ENCODE results near the gene USP20. TPM values are rescaled to one million over a fixed set of nuclear protein-coding genes. Genes with fewer than 3 reads are reported as not detected.

The USP20 gene
- total RNA-seq, 1 donor from 2014 or later = 27.0 TPM

- no peak overlapping the region for H3K27ac ChIP-seq
- no peak for ATAC-seq
- H3K36me3 ChIP-seq = peaks cover 69% of the 10 kb centered on the region
- no peaks in the 10 kb centered on the region for H3K9me3 ChIP-seq
- TF ChIP-seq CTCF (IDR thresholded peaks at IDR 0.05) = no peak
- H3K27me3 ChIP-seq (ENCODE audit: low read depth) = no peaks in the 10 kb centered on the region
- no peak overlapping the region for H3K4me3 ChIP-seq
- intact Hi-C loops (cut with DNase I) = no loop called here
- DNase-seq = no peak
- H3K4me1 ChIP-seq = peaks cover 6% of the 10 kb centered on the region
These were observed 6.3 kb upstream of the USP20 start for GRCh38 chr9:129828969-129829368.

DNA sequence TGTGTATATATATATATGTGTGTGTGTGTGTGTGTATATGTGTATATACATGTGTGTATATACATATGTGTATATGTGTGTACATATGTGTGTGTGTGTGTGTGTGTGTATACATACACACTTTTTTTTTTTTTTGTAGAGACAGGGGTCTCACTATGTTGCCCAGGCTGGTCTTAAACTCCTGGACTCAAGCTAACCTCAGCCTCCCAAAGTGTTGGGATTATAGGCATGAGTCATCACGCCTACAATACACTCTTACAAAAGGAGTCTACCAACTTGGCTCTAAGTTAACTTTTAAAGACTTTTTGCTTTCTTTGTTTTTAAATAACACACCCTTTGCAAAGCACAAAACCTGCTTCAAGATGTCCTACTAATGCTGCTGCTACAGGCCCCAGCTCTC is 2.3 kb upstream of the USP20 start:
- H3K4me1 ChIP-seq = peaks cover 28% of the 10 kb centered on the region
- H3K9me3 ChIP-seq = no peaks in the 10 kb centered on the region
- DNase-seq = no peak
- intact Hi-C loops (cut with DNase I) = no loop called here
- H3K36me3 ChIP-seq = peaks cover 55% of the 10 kb centered on the region
- no peak for TF ChIP-seq CTCF (IDR thresholded peaks at IDR 0.05)
- no peak for ATAC-seq
- H3K27me3 ChIP-seq (ENCODE audit: low read depth) = no peaks in the 10 kb centered on the region
- H3K27ac ChIP-seq = no peak overlapping the region
- H3K4me3 ChIP-seq = no peak overlapping the region

GRCh38 chr9:129834489-129835127 is 650 bp upstream of the USP20 start:
- peak overlapping the region; percentile 88 for H3K27ac ChIP-seq
- ATAC-seq = peak; percentile 9 to 36
- TF ChIP-seq CTCF (IDR thresholded peaks at IDR 0.05) = no peak
- H3K36me3 ChIP-seq = peaks cover 38% of the 10 kb centered on the region
- H3K27me3 ChIP-seq (ENCODE audit: low read depth) = no peaks in the 10 kb centered on the region
- H3K4me3 ChIP-seq = peak overlapping the region; percentile 76
- H3K9me3 ChIP-seq = no peaks in the 10 kb centered on the region
- no peak for DNase-seq
- H3K4me1 ChIP-seq = peaks cover 36% of the 10 kb centered on the region
- intact Hi-C loops (cut with DNase I) = no loop called here

- H3K27me3 ChIP-seq (ENCODE audit: low read depth) = no peaks in the 10 kb centered on the region
- H3K4me3 ChIP-seq = peak overlapping the region; percentile 76
- ATAC-seq (peak in 1 of 2 donors; percentile 2), DNase-seq (no peak)
- H3K4me1 ChIP-seq = peaks cover 36% of the 10 kb centered on the region
- peak overlapping the region; percentile 88 for H3K27ac ChIP-seq
- peaks cover 26% of the 10 kb centered on the region for H3K36me3 ChIP-seq
- intact Hi-C loops (cut with DNase I) = no loop called here
- H3K9me3 ChIP-seq = no peaks in the 10 kb centered on the region
- no peak for TF ChIP-seq CTCF (IDR thresholded peaks at IDR 0.05)
These were observed 584 bp downstream of the USP20 start for GRCh38 chr9:129835860-129836223.

DNA sequence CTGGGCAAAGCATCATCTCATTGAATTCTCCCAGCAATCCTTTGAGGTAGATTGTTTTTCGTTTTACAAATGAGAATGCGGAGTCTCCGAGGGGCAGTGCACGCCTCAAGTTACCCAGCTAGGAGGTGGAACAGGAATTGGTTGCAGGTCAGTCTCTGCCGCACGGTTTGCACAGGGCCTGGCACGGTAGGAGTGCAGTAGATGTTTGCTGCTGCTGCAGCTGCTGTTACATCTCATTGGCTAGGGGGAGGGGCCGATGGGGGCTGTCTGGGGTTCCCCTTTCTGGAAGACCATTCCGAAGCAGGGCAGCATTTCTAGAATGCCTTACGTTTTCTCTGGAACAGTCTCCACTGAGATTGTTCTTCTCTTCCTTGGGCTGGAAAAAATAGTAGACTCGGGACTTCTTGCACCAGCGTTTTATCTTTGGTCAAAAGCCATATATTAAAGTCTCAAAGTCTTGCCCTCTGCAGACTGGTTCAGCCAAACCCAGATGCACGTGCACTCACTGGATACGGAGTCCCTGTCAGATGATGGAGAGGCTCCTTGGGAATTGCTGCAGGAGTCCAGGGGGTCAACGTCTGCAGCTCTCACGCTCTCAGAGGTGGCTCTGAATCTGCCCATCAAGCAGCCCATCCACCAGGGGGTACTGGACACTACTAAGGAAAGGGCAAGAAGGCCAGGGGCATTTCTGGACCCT is 1.2 kb downstream of the USP20 start:
- intact Hi-C loops (cut with DNase I) = no loop called here
- no peaks in the 10 kb centered on the region for H3K27me3 ChIP-seq (ENCODE audit: low read depth)
- TF ChIP-seq CTCF (IDR thresholded peaks at IDR 0.05) = no peak
- peak overlapping the region; percentile 76 for H3K4me3 ChIP-seq
- peaks cover 36% of the 10 kb centered on the region for H3K4me1 ChIP-seq
- no peaks in the 10 kb centered on the region for H3K9me3 ChIP-seq
- DNase-seq (no peak), ATAC-seq (no peak)
- H3K36me3 ChIP-seq = peaks cover 20% of the 10 kb centered on the region
- H3K27ac ChIP-seq = peak overlapping the region; percentile 88

All from lower lobe of right lung (tissue), 2 donors.